Measurements from ENCODE around the gene LPAR1.

LPAR1 gene

GRCh38 chr9:111020594-111020993, 17.7 kb downstream of the LPAR1 start:
- H3K4me3 ChIP-seq (ENCODE audit: control insufficient read depth, low read depth, low read length): no peak overlapping the region
- TF ChIP-seq, protein P1, sequence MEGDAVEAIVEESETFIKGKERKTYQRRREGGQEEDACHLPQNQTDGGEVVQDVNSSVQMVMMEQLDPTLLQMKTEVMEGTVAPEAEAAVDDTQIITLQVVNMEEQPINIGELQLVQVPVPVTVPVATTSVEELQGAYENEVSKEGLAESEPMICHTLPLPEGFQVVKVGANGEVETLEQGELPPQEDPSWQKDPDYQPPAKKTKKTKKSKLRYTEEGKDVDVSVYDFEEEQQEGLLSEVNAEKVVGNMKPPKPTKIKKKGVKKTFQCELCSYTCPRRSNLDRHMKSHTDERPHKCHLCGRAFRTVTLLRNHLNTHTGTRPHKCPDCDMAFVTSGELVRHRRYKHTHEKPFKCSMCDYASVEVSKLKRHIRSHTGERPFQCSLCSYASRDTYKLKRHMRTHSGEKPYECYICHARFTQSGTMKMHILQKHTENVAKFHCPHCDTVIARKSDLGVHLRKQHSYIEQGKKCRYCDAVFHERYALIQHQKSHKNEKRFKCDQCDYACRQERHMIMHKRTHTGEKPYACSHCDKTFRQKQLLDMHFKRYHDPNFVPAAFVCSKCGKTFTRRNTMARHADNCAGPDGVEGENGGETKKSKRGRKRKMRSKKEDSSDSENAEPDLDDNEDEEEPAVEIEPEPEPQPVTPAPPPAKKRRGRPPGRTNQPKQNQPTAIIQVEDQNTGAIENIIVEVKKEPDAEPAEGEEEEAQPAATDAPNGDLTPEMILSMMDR (conservative IDR thresholded peaks at IDR 0.05; ENCODE audit: control insufficient read depth, insufficient read depth, low read depth, low read length): no peak
- DNase-seq (ENCODE audit: low read depth): no peak

DNA sequence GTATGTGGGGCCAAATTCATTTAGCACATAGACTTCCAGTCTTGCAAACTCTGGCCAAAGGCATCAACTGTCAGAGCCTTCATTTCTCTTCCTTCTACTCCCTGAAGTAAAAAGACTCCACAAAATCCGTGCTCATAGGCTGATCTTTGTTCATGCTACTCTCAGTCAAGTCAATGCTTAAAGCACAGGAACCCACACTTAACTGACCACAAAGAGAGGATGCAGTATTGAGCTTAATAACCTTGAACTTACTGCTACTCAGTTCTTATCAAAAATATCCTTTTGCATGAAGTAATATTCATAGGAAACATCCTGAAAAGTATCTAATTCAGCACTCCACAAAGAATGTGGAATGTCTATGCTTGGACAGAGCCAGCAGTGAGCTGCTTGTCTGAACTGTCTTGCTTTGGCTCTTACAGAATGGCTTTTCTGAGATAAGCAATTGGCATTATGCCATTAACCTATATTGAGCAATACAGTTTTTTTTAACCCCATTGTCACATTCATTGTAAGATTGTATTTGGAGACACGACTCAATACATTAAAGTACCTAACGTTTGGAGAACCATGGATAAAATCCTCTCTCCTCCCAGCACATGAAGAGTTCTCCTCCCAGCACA, 21.7 kb downstream of the LPAR1 start:
- TF ChIP-seq, protein P1 (conservative IDR thresholded peaks at IDR 0.05; ENCODE audit: control insufficient read depth, insufficient read depth, low read depth, low read length): no peak
- no peak overlapping the region for H3K4me3 ChIP-seq (ENCODE audit: control insufficient read depth, low read depth, low read length)
- peak; percentile 63 for DNase-seq (ENCODE audit: low read depth)

DNA sequence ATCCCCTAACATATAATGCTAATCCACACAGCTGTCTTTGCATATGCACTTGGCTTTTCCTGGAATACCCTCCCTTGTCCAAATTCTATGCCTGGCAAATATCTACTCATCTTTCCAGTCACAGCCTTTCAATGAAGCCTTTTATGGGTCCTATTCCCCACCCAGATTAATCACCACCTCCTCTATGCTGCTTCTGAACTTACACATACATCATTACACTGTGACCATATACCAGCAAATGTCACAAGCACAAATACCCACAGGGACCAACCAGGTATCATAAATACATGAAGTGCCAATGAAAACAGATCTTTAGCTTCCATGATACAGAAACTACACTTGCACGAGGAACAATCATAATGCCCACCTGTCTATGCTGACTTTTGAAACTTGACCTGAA, 22.3 kb downstream of the LPAR1 start:
- TF ChIP-seq, protein P1 (conservative IDR thresholded peaks at IDR 0.05; ENCODE audit: control insufficient read depth, insufficient read depth, low read depth, low read length): no peak
- no peak for DNase-seq (ENCODE audit: low read depth)
- no peak overlapping the region for H3K4me3 ChIP-seq (ENCODE audit: control insufficient read depth, low read depth, low read length)

DNA sequence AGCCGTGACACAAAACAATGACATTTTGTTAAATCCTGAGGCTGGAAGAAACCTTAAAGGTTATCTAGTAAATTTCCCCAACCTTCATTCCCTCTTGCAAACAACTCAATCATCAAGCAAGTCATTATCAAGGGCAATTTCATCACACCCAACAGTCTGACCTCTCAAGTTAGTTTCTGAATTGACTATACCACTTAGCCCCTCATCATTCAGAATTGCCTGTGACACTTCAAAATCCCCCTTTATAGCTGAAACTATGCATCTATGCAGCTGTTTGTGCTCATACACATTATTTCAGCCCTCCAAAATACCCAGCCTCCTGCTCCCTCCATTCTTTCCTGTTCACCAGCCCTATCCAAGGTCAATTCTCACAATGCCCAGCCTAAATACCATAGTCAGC, 24.6 kb downstream of the LPAR1 start:
- no peak for DNase-seq (ENCODE audit: low read depth)
- TF ChIP-seq, protein P1 (conservative IDR thresholded peaks at IDR 0.05; ENCODE audit: control insufficient read depth, insufficient read depth, low read depth, low read length): no peak
- no peak overlapping the region for H3K4me3 ChIP-seq (ENCODE audit: control insufficient read depth, low read depth, low read length)

GRCh38 chr9:111013250-111013649, 25.0 kb downstream of the LPAR1 start:
- TF ChIP-seq, protein P1 (conservative IDR thresholded peaks at IDR 0.05; ENCODE audit: control insufficient read depth, insufficient read depth, low read depth, low read length): no peak
- no peak overlapping the region for H3K4me3 ChIP-seq (ENCODE audit: control insufficient read depth, low read depth, low read length)
- DNase-seq (ENCODE audit: low read depth): no peak

- H3K4me3 ChIP-seq (ENCODE audit: control insufficient read depth, low read depth, low read length): no peak overlapping the region
- TF ChIP-seq, protein P1 (conservative IDR thresholded peaks at IDR 0.05; ENCODE audit: control insufficient read depth, insufficient read depth, low read depth, low read length): no peak
Measured at GRCh38 chr9:111008158-111009075, 29.9 kb downstream of the LPAR1 start.

More at GRCh38 chr9:111008158-111009075, 29.9 kb downstream of the LPAR1 start:
- DNase-seq (ENCODE audit: low read depth): no peak

Measured in fibroblast of mammary gland (primary cell).